HG03175 (cell line): Measurements from ENCODE around the gene DPH6.
"Not testable (repeated sequence)": the region's sequence is repeated elsewhere in the genome, so short reads cannot be mapped to it uniquely, and the experiment has no call there.

Experiments
- ATAC-seq: cut with Tn5 transposase; IDR thresholded peaks from one replicate; pipeline ENCODE4 v1.9.1; 2021; ENCODE audit warnings: mild to moderate bottlenecking, moderate library complexity; ENCODE audit not compliant: unreplicated experiment

The DPH6 gene

GRCh38 chr15:35545824-35546510 is at the start of gene DPH6:
DPH6 (minus strand) TSS chr15:35546165; CDS start chr15:35546141, 24 bp downstream.
- ATAC-seq, result peak; percentile 90

GRCh38 chr15:35595656-35596055 is 49.7 kb upstream of the DPH6 start:
- ATAC-seq, result no peak

GRCh38 chr15:35591987-35592386 is 46.0 kb upstream of the DPH6 start:
- ATAC-seq, result not testable (repeated sequence)

GRCh38 chr15:35583863-35584528 is 38.0 kb upstream of the DPH6 start:
- no peak for ATAC-seq

GRCh38 chr15:35580606-35581005 is 34.6 kb upstream of the DPH6 start:
- ATAC-seq, result no peak

GRCh38 chr15:35567392-35567791 is 21.4 kb upstream of the DPH6 start:
- no peak for ATAC-seq

- no peak for ATAC-seq
These were observed 21.0 kb upstream of the DPH6 start for GRCh38 chr15:35566991-35567390.

- no peak for ATAC-seq
These were observed 19.9 kb upstream of the DPH6 start for GRCh38 chr15:35565901-35566300.

GRCh38 chr15:35562641-35563040 is 16.7 kb upstream of the DPH6 start:
- no peak for ATAC-seq

GRCh38 chr15:35561308-35561707 is 15.3 kb upstream of the DPH6 start:
- ATAC-seq, result no peak

GRCh38 chr15:35560870-35561269 is 14.9 kb upstream of the DPH6 start:
- no peak for ATAC-seq

GRCh38 chr15:35560258-35560657 is 14.3 kb upstream of the DPH6 start:
- no peak for ATAC-seq

- ATAC-seq, result no peak
These were observed 13.7 kb upstream of the DPH6 start for GRCh38 chr15:35559683-35560082.

GRCh38 chr15:35557544-35557943 is 11.6 kb upstream of the DPH6 start:
- ATAC-seq, result no peak

- ATAC-seq, result no peak
These were observed 11.0 kb upstream of the DPH6 start for GRCh38 chr15:35557012-35557411.

GRCh38 chr15:35555244-35555643 is 9.3 kb upstream of the DPH6 start:
- no peak for ATAC-seq

- no peak for ATAC-seq
These were observed 5.0 kb upstream of the DPH6 start for GRCh38 chr15:35550957-35551356.

GRCh38 chr15:35549567-35549966 is 3.6 kb upstream of the DPH6 start:
- ATAC-seq, result no peak

GRCh38 chr15:35548435-35548834 is 2.5 kb upstream of the DPH6 start:
- no peak for ATAC-seq

GRCh38 chr15:35547775-35548364 is 1.9 kb upstream of the DPH6 start:
- no peak for ATAC-seq

GRCh38 chr15:35546511-35547381 is 781 bp upstream of the DPH6 start:
- ATAC-seq, result peak; percentile 45
